Fibroblast of skin of left biceps (primary cell): ENCODE results near the gene ABCC11.
"Not testable (repeated sequence)": the region's sequence is repeated elsewhere in the genome, so short reads cannot be mapped to it uniquely, and the experiment has no call there.

Source experiments
- DNase-seq, 2 experiments: peaks; one replicate each; pipeline ENCODE4 v3.0.0-alpha.2; 2013; ENCODE audit warnings: low read depth in 2 of 2

Gene ABCC11

GRCh38 chr16:48203974-48204824, 43.1 kb downstream of the ABCC11 start:
- DNase-seq = no peak

- DNase-seq = no peak
Measured at GRCh38 chr16:48201515-48202201, 45.7 kb downstream of the ABCC11 start.

- DNase-seq = no peak
Measured at GRCh38 chr16:48197294-48197693, 50.0 kb downstream of the ABCC11 start.

GRCh38 chr16:48194828-48195556, 52.3 kb downstream of the ABCC11 start:
- DNase-seq = no peak

- DNase-seq = no peak
Measured at GRCh38 chr16:48193846-48194245, 53.5 kb downstream of the ABCC11 start.

GRCh38 chr16:48188449-48189102, 58.8 kb downstream of the ABCC11 start:
- DNase-seq = no peak

- DNase-seq = no peak
Measured at GRCh38 chr16:48187779-48188178, 59.6 kb downstream of the ABCC11 start.

GRCh38 chr16:48184681-48185080, 62.7 kb downstream of the ABCC11 start:
- no peak for DNase-seq

GRCh38 chr16:48182979-48183537, 64.3 kb downstream of the ABCC11 start:
- no peak for DNase-seq

- not testable (repeated sequence) for DNase-seq
Measured at GRCh38 chr16:48181746-48182520, 65.4 kb downstream of the ABCC11 start.

- no peak for DNase-seq
Measured at GRCh38 chr16:48180868-48181480, 66.4 kb downstream of the ABCC11 start.

GRCh38 chr16:48176635-48177408, 70.5 kb downstream of the ABCC11 start:
- DNase-seq = no peak

- DNase-seq = no peak
Measured at GRCh38 chr16:48173889-48174288, 73.5 kb downstream of the ABCC11 start.

GRCh38 chr16:48172682-48173081, 74.7 kb downstream of the ABCC11 start:
- no peak for DNase-seq

GRCh38 chr16:48169896-48170295, 77.4 kb downstream of the ABCC11 start:
- DNase-seq = no peak

GRCh38 chr16:48168075-48168474, 79.3 kb downstream of the ABCC11 start:
- no peak for DNase-seq

GRCh38 chr16:48166617-48167016, 80.7 kb downstream of the ABCC11 start:
- not testable (repeated sequence) for DNase-seq

GRCh38 chr16:48165961-48166578, 81.3 kb downstream of the ABCC11 start:
- DNase-seq = no peak
